C4-2B (cell line): ENCODE data around the gene EHBP1L1.

ENCODE experiments used
- H3K27ac ChIP-seq: fragments of 450-650 bp; 2 replicates; pipeline ENCODE4 v1.5.1; 2017
- CTCF ChIP-seq: fragments of 450-650 bp; conservative IDR thresholded peaks from 2 replicates; pipeline ENCODE4 v1.5.1; 2017; ENCODE audit warnings: mild to moderate bottlenecking
- ZFX ChIP-seq: fragments of 450-650 bp; IDR thresholded peaks from 2 replicates; pipeline ENCODE4 v1.6.1; 2017

The EHBP1L1 gene

DNA sequence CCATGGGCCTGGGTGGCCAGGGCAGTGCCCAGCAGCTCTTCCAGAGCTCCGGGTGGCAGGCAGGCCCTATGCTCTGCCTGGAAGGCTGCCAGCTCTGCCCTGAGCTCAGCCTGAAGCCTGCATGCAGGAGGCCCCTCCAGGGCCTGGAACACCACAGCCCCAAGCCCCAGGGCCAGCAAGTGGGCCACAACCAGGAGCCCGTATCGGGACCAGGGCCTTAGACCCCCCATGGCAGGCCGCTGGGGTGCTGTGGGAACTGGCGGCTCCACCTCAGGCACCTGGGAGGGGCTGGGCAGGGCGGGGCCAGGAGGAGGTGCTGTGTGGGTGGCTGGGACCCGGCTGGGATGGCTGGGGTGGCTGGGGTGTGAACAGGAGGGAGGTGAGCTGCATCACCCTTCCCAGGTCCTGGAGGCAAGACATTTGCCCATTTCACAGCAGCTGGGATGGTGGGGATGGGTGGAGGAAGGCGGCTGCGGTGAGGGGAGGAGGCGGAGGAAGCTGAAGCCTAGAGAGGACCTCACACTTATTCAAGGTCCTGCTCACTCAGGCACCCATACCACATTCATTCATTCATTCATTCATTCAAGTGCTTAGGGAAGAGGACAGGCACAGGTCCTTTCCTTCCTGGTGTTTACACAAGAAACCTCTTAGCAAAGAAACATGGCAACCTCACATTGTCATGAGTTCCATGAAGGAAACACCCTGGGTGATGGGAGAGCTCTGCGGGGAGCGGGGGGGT is 19.9 kb downstream of the EHBP1L1 start, which contains the start of gene KCNK7:
TSS of gene KCNK7 (minus strand) at position 258 of the 739 bp plus-strand sequence. CDS start at position 230, 28 bp downstream.
- TF ChIP-seq ZFX (no peak), CTCF (no peak)
- no peak within 1 kb of the TSS for H3K27ac ChIP-seq

DNA sequence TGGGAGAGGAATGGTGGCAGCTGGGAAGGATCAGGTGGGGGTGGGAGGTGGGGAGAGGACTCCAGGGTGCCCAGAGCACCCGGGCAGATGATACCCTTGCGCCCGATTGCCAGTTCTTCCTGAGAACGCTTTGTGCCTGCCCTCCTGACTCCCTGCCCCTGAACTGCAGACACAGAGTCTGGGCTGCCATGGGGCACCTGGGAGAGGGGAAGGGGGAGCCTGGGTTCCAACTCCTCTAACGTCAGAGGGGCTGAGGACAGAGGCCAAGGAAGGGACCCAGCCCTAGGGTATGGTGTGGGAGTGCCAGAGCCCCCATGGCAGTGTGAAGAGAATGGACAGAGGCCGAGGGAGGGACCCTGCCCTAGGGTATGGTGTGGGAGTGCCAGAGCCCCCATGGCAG is 20.7 kb downstream of the EHBP1L1 start:
- no peak overlapping the region for H3K27ac ChIP-seq
- no peak for TF ChIP-seq CTCF
- TF ChIP-seq ZFX, result no peak

DNA sequence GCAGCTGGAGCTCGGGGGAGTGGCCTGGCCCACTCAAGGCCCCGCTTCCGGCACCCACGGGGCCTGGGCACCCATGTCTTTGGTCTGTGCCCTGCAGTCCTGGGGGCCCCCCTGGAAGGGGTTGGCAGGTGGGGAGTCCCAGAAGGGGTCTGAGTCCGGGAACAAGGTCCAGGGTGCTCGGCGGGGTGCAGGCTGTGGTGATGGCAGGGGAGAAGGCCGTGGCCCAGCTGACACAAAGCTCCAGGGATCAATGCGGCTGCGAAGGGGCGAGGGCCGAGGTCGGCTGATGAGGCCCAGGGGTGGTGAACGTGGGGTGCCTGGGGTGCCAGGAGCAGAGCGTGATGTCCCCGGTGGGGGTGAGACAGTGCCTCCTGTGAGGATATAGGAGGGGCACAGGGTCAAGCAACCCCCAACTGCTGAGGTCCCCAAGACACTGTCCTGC is 22.4 kb downstream of the EHBP1L1 start:
- H3K27ac ChIP-seq, result no peak overlapping the region
- no peak for TF ChIP-seq ZFX
- no peak for TF ChIP-seq CTCF

DNA sequence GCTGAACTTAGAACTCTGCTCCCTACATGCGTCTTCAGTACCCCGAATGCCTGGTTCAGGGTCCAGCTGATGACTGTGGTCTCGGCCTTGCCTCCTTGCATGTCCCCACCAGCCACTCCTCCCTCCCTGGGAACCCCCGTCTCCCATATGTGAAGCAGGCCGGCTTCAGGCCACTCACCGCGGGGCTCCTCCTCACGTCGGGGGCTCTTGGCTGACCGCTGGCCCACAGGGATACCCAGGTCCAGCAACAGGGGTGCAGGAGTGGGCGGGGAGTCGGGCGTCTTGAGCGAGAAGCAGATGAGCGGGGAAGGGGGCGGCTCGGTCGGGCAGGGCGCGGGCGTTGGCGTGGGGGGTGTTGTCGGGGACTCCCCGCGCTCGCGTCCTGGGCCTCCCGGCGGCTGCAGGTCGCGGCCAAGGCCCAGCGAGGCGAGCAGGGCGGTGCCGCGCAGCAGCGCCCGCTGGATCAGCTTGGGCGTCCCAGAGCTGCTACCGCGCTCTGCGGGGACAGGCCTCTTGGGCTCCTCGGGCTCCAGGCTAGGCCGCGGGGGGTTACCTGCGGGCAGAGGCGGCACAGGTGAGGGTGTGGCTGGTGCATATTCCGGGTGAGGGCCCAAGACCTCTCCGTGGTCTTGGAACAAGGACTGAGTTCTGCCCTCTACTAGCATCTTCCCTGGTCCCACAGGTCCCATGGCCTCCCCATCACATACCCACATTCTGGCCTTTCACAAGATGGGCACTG is 23.5 kb downstream of the EHBP1L1 start:
- TF ChIP-seq CTCF (no peak), ZFX (no peak)
- H3K27ac ChIP-seq, result no peak overlapping the region

DNA sequence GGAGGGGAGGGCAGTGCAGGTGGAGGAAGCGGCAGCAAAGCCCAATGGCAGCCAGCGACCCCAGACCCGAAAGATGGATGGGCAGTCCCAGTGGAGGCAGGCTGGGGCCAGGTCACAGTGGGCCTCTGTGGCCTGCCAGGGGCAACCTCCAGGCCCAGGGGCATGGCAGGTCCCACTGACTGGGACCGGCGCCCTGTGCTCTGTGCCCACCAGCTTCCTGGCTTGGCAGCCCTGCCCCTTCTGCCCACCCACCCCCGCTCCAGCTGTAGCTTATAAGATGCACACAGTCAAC is 24.0 kb downstream of the EHBP1L1 start:
- TF ChIP-seq CTCF (no peak), ZFX (no peak)

GRCh38 chr11:65604258-65604657 is 28.4 kb downstream of the EHBP1L1 start:
- no peak overlapping the region for H3K27ac ChIP-seq
- TF ChIP-seq CTCF, result no peak
- TF ChIP-seq ZFX, result no peak

More for the DNA sequence above, 24.0 kb downstream of the EHBP1L1 start:
- H3K27ac ChIP-seq, result no peak overlapping the region

GRCh38 chr11:65606876-65607613 is 31.2 kb downstream of the EHBP1L1 start:
- TF ChIP-seq ZFX (no peak), CTCF (no peak)
- no peak overlapping the region for H3K27ac ChIP-seq
